Adrenal gland (tissue), 5 donors: ENCODE results near the gene SBF2.

Experiments used
- CTCF ChIP-seq, 6 experiments: fragments of 450-650 bp in 4 of 6; fragments of 200-600 bp in 2 of 6; sonication (generic) in 1 of 6; IDR thresholded peaks; 1 replicate in 5 of 6; 2 replicates in 1 of 6; pipeline versions ENCODE4 v1.5.1 to v1.8.0; 2016 to 2021; ENCODE audit warnings: antibody characterized with exemption in 6 of 6, mild to moderate bottlenecking in 2 of 6, moderate library complexity in 1 of 6
- POLR2A ChIP-seq, 2 donors: fragments of 450-650 bp; IDR thresholded peaks; one replicate each; pipeline ENCODE4 v1.6.1; 2017; ENCODE audit warnings: antibody characterized with exemption in 2 of 2, mild to moderate bottlenecking in 2 of 2, moderate library complexity in 1 of 2
- donor health status: DM: no; HTN: no; CAD: no.

GRCh38 chr11:9772218-9772617, 521.8 kb downstream of the SBF2 start:
- TF ChIP-seq CTCF (IDR thresholded peaks at IDR 0.05): no peak
- no peak for TF ChIP-seq POLR2A (IDR thresholded peaks at IDR 0.05)
